ENCODE results near the gene SDK1. TPM values are rescaled to one million over a fixed set of nuclear protein-coding genes. Genes with fewer than 3 reads are reported as not detected.

The SDK1 gene
- total RNA-seq, 1 experiment from 2014 or later = 20.0 TPM

DNA sequence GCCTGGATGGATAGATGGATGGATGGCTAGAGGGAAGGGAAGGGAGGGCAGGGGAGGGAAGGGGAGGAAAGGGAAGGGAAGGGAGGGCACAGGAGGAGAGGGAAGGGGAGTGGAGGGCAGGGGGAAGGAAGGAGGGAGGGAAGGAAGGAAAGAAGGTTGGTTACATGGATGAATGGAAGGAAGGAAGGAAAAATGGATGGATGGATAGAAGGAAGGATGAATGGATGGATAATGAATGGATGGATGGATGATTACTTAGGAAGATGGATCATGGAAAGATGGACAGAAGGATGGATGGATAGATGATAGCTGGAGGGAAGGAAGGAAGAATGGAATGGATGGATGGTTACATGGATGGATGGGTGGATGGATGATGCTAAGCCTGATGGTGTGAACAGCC is 929.3 kb downstream of the SDK1 start:
- TF ChIP-seq, protein P1, sequence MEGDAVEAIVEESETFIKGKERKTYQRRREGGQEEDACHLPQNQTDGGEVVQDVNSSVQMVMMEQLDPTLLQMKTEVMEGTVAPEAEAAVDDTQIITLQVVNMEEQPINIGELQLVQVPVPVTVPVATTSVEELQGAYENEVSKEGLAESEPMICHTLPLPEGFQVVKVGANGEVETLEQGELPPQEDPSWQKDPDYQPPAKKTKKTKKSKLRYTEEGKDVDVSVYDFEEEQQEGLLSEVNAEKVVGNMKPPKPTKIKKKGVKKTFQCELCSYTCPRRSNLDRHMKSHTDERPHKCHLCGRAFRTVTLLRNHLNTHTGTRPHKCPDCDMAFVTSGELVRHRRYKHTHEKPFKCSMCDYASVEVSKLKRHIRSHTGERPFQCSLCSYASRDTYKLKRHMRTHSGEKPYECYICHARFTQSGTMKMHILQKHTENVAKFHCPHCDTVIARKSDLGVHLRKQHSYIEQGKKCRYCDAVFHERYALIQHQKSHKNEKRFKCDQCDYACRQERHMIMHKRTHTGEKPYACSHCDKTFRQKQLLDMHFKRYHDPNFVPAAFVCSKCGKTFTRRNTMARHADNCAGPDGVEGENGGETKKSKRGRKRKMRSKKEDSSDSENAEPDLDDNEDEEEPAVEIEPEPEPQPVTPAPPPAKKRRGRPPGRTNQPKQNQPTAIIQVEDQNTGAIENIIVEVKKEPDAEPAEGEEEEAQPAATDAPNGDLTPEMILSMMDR (IDR thresholded peaks at IDR 0.05; ENCODE audit: unreplicated experiment) = no peak
- no peaks in the 10 kb centered on the region for H3K4me1 Mint-ChIP-seq (ENCODE audit: low read depth, unreplicated experiment)
- no peak overlapping the region for H3K27ac Mint-ChIP-seq (ENCODE audit: unreplicated experiment)
- H3K27me3 Mint-ChIP-seq (ENCODE audit: unreplicated experiment) = peaks cover 7% of the 10 kb centered on the region
- no TSS peak for BruUV-seq (replicated peaks)
- CTCF ChIA-PET = no interaction called here
- intact Hi-C loops (cut with micrococcal nuclease; ENCODE audit: unreplicated experiment) = no loop called here
- no peaks in the 10 kb centered on the region for H3K36me3 Mint-ChIP-seq (ENCODE audit: insufficient read depth, unreplicated experiment)
- H3K4me3 Mint-ChIP-seq (ENCODE audit: low read depth, unreplicated experiment) = no peak overlapping the region
- DNase-seq = no peak
- H3K9me3 Mint-ChIP-seq (ENCODE audit: low read depth, unreplicated experiment) = no peaks in the 10 kb centered on the region

DNA sequence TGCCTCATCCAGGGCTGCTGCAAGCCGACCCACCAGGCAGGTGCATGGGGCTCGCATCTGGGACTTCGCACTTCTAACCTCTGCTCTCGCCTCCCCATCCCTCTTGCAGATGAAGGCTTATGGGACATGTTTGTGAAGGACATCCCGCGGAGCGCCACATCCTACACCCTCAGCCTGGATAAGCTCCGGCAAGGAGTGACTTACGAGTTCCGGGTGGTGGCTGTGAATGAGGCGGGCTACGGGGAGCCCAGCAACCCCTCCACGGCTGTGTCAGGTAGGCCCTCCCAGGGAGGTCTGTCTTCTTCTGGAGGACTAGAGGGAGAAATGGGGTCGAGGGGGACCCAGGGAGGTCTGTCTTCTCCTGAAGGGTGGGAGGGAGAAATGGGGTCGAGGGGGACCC is 932.1 kb downstream of the SDK1 start:
- BruUV-seq (replicated peaks) = no TSS peak
- Mint-ChIP-seq H3K27me3 (ENCODE audit: unreplicated experiment) (peaks cover 7% of the 10 kb centered on the region), H3K36me3 (ENCODE audit: insufficient read depth, unreplicated experiment) (no peaks in the 10 kb centered on the region), H3K27ac (ENCODE audit: unreplicated experiment) (no peak overlapping the region), H3K9me3 (ENCODE audit: low read depth, unreplicated experiment) (no peaks in the 10 kb centered on the region), H3K4me3 (ENCODE audit: low read depth, unreplicated experiment) (no peak overlapping the region), H3K4me1 (ENCODE audit: low read depth, unreplicated experiment) (no peaks in the 10 kb centered on the region)
- no peak for DNase-seq
- CTCF ChIA-PET = interaction anchor here (0.5 kb wide), 1 partner anchor 386 kb away, joined by 3 read pairs; no protein-coding TSS in a partner anchor
- intact Hi-C loops (cut with micrococcal nuclease; ENCODE audit: unreplicated experiment) = no loop called here
- TF ChIP-seq, protein P1 (IDR thresholded peaks at IDR 0.05; ENCODE audit: unreplicated experiment) = no peak

DNA sequence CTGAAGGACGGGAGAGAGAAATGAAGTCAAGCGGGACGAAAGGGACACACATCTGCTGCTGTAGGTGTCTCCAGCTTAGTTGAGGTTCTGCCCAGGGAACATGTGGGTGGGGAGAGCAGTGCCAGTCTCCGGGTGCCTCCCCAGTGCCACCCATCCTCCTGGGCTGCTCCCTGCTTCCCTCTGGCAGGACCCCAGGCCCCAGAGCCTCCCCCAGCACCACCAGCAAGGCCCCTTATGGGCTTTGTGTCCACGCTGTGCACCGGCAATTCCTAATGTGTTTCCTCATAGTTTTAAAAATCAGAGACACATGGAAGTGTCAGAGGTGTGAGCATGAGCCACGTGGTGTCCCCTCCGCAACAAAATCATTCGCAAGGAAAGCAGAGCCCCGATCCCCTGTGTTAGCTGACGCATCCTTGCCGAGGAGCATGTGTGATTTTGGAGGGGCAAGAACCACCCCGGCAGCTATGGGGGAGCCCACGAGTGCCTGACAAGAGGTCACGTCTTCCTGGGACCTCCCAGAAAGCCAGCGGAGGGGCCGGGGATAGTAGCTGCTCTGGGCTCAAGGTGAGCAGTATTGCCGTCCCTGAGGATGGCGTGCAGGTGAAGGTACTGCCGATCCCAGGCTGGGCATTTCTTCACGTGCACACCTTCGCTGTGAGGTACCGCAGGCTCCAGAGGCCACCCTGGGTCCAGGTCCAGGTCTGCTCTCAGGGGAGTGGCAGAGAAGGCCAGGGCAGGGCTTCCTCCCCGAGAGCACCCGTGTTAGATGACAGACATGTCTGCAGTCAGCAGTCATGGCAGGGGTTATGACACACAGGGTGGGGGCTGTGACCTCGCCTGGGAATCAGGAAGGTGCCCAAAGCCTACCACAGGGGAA is 932.8 kb downstream of the SDK1 start:
- Mint-ChIP-seq H3K27ac (ENCODE audit: unreplicated experiment) (no peak overlapping the region), H3K4me3 (ENCODE audit: low read depth, unreplicated experiment) (no peak overlapping the region), H3K4me1 (ENCODE audit: low read depth, unreplicated experiment) (no peaks in the 10 kb centered on the region), H3K36me3 (ENCODE audit: insufficient read depth, unreplicated experiment) (no peaks in the 10 kb centered on the region), H3K9me3 (ENCODE audit: low read depth, unreplicated experiment) (no peaks in the 10 kb centered on the region), H3K27me3 (ENCODE audit: unreplicated experiment) (peaks cover 7% of the 10 kb centered on the region)
- no peak for DNase-seq
- CTCF ChIA-PET = interaction anchor here (0.5 to 0.6 kb wide), 2 partner anchors 45 to 387 kb away, joined by 3 read pairs; no protein-coding TSS in a partner anchor
- intact Hi-C loops (cut with micrococcal nuclease; ENCODE audit: unreplicated experiment) = no loop called here
- TF ChIP-seq, protein P1 (IDR thresholded peaks at IDR 0.05; ENCODE audit: unreplicated experiment) = no peak
- BruUV-seq (replicated peaks) = no TSS peak

DNA sequence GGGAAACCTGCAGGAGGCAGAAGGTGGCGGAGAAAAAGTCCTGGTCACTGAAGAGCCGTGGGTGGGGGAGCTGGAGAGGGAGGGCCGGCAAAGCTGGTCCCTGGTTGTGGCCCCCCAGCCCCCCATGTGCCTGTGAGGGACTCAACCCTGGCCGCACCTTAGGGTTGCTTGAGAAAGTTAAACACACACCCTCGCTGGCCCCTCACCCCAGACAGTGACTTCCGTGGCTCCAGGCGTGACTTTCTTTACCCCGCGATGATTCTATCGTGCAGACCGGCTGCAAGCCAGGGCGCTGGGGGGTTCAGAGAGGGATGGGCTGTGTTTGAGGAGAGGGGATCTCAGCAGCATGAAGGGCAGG is 933.4 kb downstream of the SDK1 start:
- intact Hi-C loops (cut with micrococcal nuclease; ENCODE audit: unreplicated experiment) = no loop called here
- TF ChIP-seq, protein P1 (IDR thresholded peaks at IDR 0.05; ENCODE audit: unreplicated experiment) = no peak
- DNase-seq = no peak
- no peak overlapping the region for H3K27ac Mint-ChIP-seq (ENCODE audit: unreplicated experiment)
- no peaks in the 10 kb centered on the region for H3K9me3 Mint-ChIP-seq (ENCODE audit: low read depth, unreplicated experiment)
- no TSS peak for BruUV-seq (replicated peaks)
- H3K4me1 Mint-ChIP-seq (ENCODE audit: low read depth, unreplicated experiment) = no peaks in the 10 kb centered on the region
- H3K27me3 Mint-ChIP-seq (ENCODE audit: unreplicated experiment) = peaks cover 7% of the 10 kb centered on the region
- CTCF ChIA-PET = no interaction called here
- no peak overlapping the region for H3K4me3 Mint-ChIP-seq (ENCODE audit: low read depth, unreplicated experiment)
- H3K36me3 Mint-ChIP-seq (ENCODE audit: insufficient read depth, unreplicated experiment) = no peaks in the 10 kb centered on the region
